Central memory CD8-positive, alpha-beta T cell (primary cell): Measurements from ENCODE around the gene RGS17.

Source experiments
- ATAC-seq: fragments of 150-1000 bp; cut with Tn5 transposase; replicated peaks from 2 replicates; pipeline ENCODE4 v1.10.0; 2022; ENCODE audit warnings: mild to moderate bottlenecking, moderate FRiP score, moderate number of reproducible peaks; ENCODE audit not compliant: poor library complexity, severe bottlenecking; ENCODE audit errors: extremely low read depth
- DNase-seq, 2 donors: peaks; one replicate each; pipeline ENCODE4 v3.0.0; 2021; ENCODE audit warnings: low spot score in 2 of 2
- H3K27ac Mint-ChIP-seq: one replicate; pipeline ENCODE4 v1.8.0; 2022; ENCODE audit warnings: low read depth, mild to moderate bottlenecking, moderate library complexity, mixed read lengths
- H3K27me3 Mint-ChIP-seq: one replicate; pipeline ENCODE4 v1.8.0; 2022; ENCODE audit warnings: mixed read lengths
- H3K36me3 Mint-ChIP-seq: one replicate; pipeline ENCODE4 v1.8.0; 2022; ENCODE audit warnings: mild to moderate bottlenecking, moderate library complexity, mixed read lengths; ENCODE audit not compliant: insufficient read depth
- H3K4me1 Mint-ChIP-seq: one replicate; pipeline ENCODE4 v1.8.0; 2022; ENCODE audit warnings: mixed read lengths
- H3K4me3 Mint-ChIP-seq: one replicate; pipeline ENCODE4 v1.8.0; 2022; ENCODE audit warnings: mild to moderate bottlenecking, moderate library complexity, mixed read lengths
- H3K9me3 Mint-ChIP-seq: one replicate; pipeline ENCODE4 v1.8.0; 2022; ENCODE audit warnings: mixed read lengths

RGS17 gene

DNA sequence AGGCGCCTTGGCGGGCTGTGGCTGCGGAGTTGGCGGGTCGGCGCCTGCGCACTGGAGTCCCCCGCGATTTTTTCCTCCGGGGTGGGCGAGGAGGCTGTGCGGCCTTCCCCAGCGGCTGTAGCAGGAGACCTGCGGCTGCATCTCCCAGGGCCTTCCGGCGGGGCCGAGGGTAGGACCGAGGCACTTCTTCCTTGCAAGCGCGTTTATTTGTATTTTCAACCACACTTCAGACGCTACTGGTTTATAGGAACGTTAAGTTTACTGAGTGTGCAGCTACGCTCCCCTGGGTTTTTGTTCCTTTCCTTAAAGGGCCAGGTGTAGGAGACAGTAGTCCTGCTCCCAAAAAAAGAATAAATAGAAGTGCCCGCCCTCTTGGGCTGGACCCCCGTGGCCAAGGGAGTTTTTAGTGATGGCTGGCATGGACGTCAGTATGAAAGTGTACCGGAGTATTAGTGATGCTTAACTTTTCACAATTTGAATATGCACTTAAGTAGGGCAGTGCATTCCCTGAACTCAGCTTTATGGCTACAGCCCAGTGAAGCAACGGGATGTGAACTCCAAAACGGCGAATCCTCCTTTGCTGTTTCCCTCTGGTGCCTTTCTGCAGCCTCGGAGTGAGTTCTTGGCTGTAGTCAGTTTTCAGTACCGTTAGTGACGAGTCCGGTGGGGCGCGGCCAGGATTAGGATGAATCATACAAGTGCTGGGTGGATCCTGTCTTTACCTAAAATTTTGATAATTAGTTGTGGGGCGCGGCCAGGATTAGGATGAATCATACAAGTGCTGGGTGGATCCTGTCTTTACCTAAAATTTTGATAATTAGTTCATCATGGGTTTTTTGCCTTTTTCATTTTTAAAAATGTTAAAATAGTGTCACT lies 147.2 kb downstream of the RGS17 start:
- H3K9me3 Mint-ChIP-seq = no peaks in the 10 kb centered on the region

DNA sequence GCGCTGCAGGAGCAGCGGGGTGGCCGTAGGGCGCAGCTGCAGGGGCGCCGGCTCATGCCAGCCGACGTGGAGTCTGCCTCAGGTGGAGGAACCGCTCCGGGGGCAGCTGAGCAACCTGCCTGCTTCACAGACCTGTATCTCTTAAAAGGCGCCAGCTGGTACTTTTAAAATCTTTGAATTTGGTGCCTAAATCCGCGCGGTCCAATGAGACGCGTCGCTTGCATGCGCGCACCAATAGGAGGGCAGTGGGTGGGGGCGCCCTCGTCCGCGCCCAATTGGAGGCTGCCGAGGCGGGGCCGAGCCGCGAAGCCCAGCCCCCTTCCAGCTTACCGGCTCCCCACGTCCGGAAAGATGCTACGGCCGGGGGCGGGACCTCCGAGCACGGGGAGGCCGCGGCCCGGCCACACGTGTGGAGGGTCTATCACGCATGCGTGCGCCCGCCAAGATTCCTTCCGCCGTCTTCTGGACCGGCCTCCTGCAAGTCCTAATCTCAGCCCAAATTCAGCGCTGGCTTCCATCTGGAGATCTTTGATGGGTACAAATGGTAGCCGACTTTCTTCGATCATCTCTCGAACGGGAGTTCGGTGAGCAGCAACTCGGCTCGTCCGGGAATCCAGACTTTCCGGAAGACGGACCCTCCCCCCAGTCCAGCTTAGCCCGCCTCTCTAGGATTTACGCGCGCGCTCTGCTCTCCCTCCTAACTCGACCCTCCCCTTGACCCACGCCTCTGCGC lies 148.0 kb downstream of the RGS17 start, which contains the start of gene FBXO5:
FBXO5 (minus strand) TSS at position 138 of the 733 bp plus-strand sequence; CDS start at position 56, 82 bp downstream.
- Mint-ChIP-seq H3K27ac (peak within 1 kb of the TSS; percentile 97), H3K36me3 (peaks cover 24% of the 10 kb centered on the region), H3K4me1 (peaks cover 39% of the 10 kb centered on the region), H3K9me3 (no peaks in the 10 kb centered on the region), H3K4me3 (peak within 1 kb of the TSS; percentile 91), H3K27me3 (no peaks in the 10 kb centered on the region)
- ATAC-seq (peak; percentile 90), DNase-seq (peak; percentile 95 to 96)

More for the DNA sequence above, 147.2 kb downstream of the RGS17 start:
- Mint-ChIP-seq H3K4me1 (peaks cover 39% of the 10 kb centered on the region), H3K36me3 (peaks cover 21% of the 10 kb centered on the region), H3K27me3 (no peaks in the 10 kb centered on the region), H3K4me3 (peak overlapping the region; percentile 91), H3K27ac (peak overlapping the region; percentile 97)
- ATAC-seq (no peak), DNase-seq (no peak)

DNA sequence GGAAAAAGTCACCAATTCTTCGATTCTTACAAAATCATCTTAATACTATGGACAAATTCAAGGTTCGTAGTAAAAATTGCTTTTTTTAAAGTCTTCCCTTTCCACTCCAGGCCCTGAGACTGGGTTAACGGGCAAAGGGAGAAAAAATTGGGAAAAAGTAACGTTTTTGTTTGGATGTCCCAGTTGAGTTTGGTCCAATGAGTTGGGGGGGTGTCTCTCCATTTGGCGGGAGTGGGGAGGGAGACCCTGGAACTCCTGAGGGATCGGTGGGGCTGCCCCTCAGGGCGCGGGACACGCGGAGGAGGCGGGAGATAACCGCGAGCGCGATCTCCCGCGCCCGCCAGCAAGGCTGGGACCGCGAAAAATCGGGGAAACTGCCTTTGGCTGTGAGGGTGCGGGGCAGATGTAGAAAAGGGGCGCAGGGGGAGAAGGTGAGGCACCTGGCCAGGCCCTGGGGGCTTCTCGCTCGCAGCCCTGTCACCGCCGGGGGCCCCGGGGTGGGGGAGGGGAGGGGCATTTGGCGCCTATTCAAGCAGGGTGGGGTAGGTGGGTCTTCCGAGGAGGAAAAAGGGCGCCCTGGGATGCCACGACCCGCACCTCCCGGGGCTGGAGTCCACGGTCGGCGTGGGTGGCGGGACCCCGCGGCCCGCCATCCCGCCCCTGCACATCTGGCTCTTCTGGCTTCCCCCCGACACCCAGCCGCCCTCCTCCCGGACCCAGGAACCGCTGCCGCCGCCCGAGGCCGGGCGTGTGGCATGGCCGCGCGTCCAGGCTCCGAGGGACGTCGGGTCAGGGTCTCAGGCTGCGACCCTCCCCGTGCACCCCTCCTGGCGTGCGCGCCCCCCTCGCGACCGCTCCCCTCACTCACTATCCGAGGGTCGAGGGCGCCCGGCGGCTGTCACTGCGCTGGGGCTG lies 148.8 kb downstream of the RGS17 start:
- no peak for DNase-seq
- H3K4me1 Mint-ChIP-seq = peaks cover 38% of the 10 kb centered on the region
- ATAC-seq = no peak
- H3K27ac Mint-ChIP-seq = no peak overlapping the region
- peaks cover 24% of the 10 kb centered on the region for H3K36me3 Mint-ChIP-seq
- no peaks in the 10 kb centered on the region for H3K27me3 Mint-ChIP-seq
- H3K4me3 Mint-ChIP-seq = peak overlapping the region; percentile 91
- no peaks in the 10 kb centered on the region for H3K9me3 Mint-ChIP-seq

DNA sequence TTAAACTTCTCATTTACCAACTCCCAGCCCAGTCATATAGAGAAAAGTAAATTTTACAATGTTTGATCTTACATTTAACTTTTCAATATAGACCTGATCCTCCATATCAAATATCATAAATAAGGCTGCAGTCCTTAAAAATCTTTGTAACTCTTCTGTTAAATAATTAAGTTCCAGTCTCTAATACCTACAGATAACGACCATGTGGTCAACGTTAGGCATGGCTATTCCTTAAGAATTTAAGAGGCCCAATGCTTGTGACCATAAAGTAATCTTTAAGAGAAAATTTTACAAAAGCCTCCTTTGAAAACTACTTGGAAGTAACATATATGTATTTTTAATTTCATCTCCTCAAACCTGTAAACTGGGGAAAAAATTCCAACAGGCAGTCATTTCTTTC lies 149.9 kb downstream of the RGS17 start:
- ATAC-seq = no peak

DNA sequence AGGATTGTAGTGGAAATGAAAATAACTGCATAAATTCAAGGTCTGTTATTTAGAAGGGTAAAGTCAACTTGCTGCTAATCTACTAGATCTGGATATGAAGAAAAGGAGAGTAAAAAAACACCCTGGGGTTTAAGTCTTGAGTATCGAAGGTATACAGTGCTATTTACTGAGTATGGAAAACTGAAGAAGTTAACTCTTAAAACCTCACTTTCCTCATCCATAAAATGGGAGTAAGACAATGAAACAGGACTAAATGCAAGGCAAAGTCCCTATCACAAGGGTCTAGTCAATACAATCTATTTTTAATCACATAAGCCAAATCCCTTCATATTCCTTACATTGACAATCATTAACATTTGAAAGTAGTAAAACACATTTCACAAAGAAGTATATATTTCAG lies 150.4 kb downstream of the RGS17 start:
- DNase-seq = no peak
- ATAC-seq = no peak
- Mint-ChIP-seq H3K4me3 (peak overlapping the region; percentile 80), H3K27ac (no peak overlapping the region), H3K27me3 (no peaks in the 10 kb centered on the region), H3K9me3 (no peaks in the 10 kb centered on the region), H3K36me3 (peaks cover 18% of the 10 kb centered on the region), H3K4me1 (peaks cover 48% of the 10 kb centered on the region)

More for the DNA sequence above, 149.9 kb downstream of the RGS17 start:
- no peaks in the 10 kb centered on the region for H3K9me3 Mint-ChIP-seq
- H3K27ac Mint-ChIP-seq = no peak overlapping the region
- peaks cover 22% of the 10 kb centered on the region for H3K36me3 Mint-ChIP-seq
- no peaks in the 10 kb centered on the region for H3K27me3 Mint-ChIP-seq
- H3K4me3 Mint-ChIP-seq = peak overlapping the region; percentile 80
- no peak for DNase-seq
- peaks cover 43% of the 10 kb centered on the region for H3K4me1 Mint-ChIP-seq

DNA sequence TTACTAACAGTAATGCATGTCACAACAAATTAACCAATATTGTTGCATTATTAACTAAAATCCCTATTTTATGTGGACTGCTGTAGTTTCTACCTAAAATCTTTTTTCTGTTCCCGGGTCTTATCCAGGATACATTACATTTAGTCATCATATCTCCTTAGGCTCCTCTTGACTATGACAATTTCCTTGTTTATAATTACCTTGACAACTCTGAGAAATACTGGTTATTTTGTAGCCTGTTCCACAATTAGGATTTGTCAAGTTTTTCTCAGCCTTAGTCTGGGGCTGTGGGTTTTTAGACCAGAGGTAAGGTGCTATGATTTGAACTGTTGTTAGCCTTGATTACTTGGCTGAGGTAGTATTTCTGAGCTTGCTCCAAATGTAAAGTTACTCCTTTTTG lies 152.0 kb downstream of the RGS17 start:
- no peak overlapping the region for H3K4me3 Mint-ChIP-seq
- no peak for ATAC-seq
- no peak overlapping the region for H3K27ac Mint-ChIP-seq
- H3K9me3 Mint-ChIP-seq = no peaks in the 10 kb centered on the region
- no peaks in the 10 kb centered on the region for H3K27me3 Mint-ChIP-seq
- H3K36me3 Mint-ChIP-seq = peaks cover 25% of the 10 kb centered on the region
- DNase-seq = no peak
- H3K4me1 Mint-ChIP-seq = peaks cover 46% of the 10 kb centered on the region

DNA sequence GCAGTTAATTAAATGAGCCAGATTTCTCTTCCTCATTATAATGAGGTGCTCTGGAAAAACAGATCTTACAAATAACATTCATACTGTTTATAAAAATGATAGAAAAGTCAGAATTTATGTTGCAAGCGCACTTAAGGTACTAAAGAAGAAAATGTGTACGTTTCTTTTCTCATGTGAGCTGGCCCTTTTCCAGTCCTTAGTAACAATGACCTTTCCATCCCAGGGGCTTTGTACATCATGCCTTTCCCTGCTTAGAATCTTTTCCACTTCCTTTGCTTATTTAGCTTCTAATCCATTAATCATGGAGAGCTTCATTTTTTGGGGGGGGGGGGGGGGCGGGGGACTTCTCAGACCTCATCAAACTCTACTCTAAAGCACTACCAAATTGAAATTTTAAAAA lies 153.0 kb downstream of the RGS17 start:
- no peak overlapping the region for H3K4me3 Mint-ChIP-seq

DNA sequence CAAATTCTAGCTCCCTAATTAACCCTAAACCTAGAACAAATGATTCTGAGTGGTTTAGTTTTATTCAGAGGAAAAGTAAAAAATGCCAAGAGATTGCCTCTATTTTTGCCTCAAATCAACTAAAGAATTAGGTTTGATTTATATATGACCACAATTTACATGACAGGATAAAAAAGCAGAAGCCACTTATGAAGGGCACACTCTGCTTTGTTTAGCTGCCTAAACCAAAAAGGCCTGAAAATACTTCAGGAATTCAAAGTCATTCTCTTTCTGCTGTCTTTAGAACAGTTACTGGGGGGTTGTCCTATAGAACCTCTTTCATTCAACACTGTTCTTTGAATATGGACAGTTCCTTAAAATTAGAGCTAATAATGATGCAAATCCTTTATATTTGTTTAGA lies 153.5 kb downstream of the RGS17 start:
- Mint-ChIP-seq H3K36me3 (peaks cover 18% of the 10 kb centered on the region), H3K4me1 (peaks cover 39% of the 10 kb centered on the region), H3K27ac (no peak overlapping the region), H3K27me3 (no peaks in the 10 kb centered on the region), H3K4me3 (no peak overlapping the region), H3K9me3 (no peaks in the 10 kb centered on the region)
- ATAC-seq = no peak
- DNase-seq = no peak

More for the DNA sequence above, 153.0 kb downstream of the RGS17 start:
- ATAC-seq = no peak
- DNase-seq = no peak
- peaks cover 16% of the 10 kb centered on the region for H3K36me3 Mint-ChIP-seq
- H3K4me1 Mint-ChIP-seq = peaks cover 39% of the 10 kb centered on the region
- H3K27me3 Mint-ChIP-seq = no peaks in the 10 kb centered on the region
- no peak overlapping the region for H3K27ac Mint-ChIP-seq
- H3K9me3 Mint-ChIP-seq = no peaks in the 10 kb centered on the region

DNA sequence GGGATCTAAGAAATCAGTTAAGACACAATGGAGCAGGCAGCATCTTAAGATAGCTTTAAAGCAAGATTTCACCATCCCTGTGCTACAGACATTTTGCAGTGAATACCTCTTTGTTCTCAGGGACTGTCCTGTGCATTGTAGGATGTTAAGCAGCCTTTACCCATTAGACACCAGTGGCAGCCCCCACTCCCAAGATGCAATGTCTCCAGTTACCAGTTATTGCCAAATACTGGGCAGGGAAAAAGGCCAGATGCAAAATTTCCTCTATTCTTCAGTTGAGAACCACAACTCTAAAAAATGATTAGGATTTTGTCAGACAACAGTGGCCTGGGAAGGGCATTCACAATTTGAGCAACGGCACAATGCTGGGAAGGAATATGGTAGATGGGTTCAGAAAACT lies 154.3 kb downstream of the RGS17 start:
- ATAC-seq = no peak
- Mint-ChIP-seq H3K27me3 (no peaks in the 10 kb centered on the region), H3K4me3 (no peak overlapping the region), H3K36me3 (peaks cover 17% of the 10 kb centered on the region), H3K4me1 (peaks cover 39% of the 10 kb centered on the region), H3K9me3 (no peaks in the 10 kb centered on the region), H3K27ac (peak overlapping the region; percentile 25)
- no peak for DNase-seq

DNA sequence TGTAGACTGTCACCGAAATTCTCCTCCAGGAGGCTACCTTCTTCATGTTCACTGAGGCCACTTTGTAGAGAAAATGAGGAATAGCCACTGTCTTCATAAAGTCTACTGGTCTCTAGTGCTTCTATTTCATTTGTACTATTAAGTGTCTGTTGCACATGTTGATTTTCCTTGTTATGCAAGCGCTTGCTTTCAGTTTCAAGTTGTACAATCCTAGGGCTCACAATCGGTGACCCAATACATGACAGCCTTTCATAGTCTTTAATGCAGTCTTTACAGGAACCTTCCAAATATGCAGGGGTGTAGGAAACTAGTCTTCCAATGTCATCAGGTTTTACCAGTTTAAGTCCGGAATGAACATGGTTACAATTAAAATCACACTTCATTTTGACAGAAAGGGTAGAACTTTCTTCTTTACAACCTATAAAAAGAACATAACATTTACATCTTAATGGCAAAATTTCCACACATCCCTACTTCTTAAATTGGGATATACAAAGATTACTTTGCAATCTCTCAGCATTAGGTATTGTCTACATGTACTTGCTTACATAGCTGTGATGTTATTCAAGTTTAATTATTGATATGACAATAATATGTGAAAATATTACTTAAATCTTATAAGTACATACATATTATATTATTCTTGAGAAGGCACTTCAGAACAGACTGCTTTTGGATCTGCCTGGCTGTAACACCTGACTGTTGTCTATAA lies 155.7 kb downstream of the RGS17 start:
- Mint-ChIP-seq H3K27ac (peak overlapping the region; percentile 85), H3K9me3 (no peaks in the 10 kb centered on the region), H3K4me3 (peak overlapping the region; percentile 77), H3K27me3 (no peaks in the 10 kb centered on the region), H3K4me1 (peaks cover 29% of the 10 kb centered on the region), H3K36me3 (peaks cover 25% of the 10 kb centered on the region)
- ATAC-seq = peak; percentile 84
- no peak for DNase-seq

DNA sequence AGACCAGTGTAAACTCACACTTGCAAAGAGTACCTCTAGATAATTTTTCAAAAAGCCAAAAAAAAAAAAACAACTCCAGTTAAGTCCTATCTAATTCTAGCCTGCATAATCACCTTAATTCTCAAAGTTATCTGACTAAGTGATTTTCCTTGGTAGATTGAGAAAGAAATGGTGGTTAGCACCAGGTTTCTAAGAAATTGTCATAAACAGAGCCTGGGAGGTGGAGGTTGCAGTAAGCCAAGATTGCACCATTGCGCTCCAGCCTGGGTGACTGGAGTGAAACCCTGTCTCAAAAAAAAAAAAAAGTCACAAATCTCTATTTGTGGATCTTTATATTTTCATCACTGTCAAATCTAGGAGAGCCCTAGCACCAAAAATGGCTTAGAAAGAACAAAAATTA lies 157.2 kb downstream of the RGS17 start:
- peaks cover 7% of the 10 kb centered on the region for H3K9me3 Mint-ChIP-seq
- ATAC-seq = no peak
- H3K4me3 Mint-ChIP-seq = no peak overlapping the region
- peaks cover 30% of the 10 kb centered on the region for H3K36me3 Mint-ChIP-seq
- H3K4me1 Mint-ChIP-seq = peaks cover 24% of the 10 kb centered on the region
- no peak overlapping the region for H3K27ac Mint-ChIP-seq
- no peaks in the 10 kb centered on the region for H3K27me3 Mint-ChIP-seq
- no peak for DNase-seq
